A549 (cell line): ENCODE measurements around the gene FOXJ3.

Experiments
- EHMT2 ChIP-seq: fragments of 200-600 bp; sonication (generic); IDR thresholded peaks from 2 replicates; pipeline ENCODE4 v1.6.1; 2016; ENCODE audit warnings: antibody characterized with exemption, low read depth, mild to moderate bottlenecking, moderate library complexity
- EP300 ChIP-seq, 2 experiments: fragments of >200 bp; sonication (Bioruptor Twin); formaldehyde crosslinking; IDR thresholded peaks; 2 replicates in 1 of 2; 3 replicates in 1 of 2; pipeline ENCODE4 v1.6.1; 2016 to 2017
- HDAC2 ChIP-seq: fragments of 200-600 bp; sonication (generic); IDR thresholded peaks from 2 replicates; pipeline ENCODE4 v1.6.1; 2016
- JUN ChIP-seq, 2 experiments: fragments of >200 bp; sonication (Bioruptor Twin); formaldehyde crosslinking; IDR thresholded peaks; 2 replicates in 1 of 2; 3 replicates in 1 of 2; pipeline ENCODE4 v1.6.1; 2016 to 2017
- JUNB ChIP-seq: fragments of >200 bp; sonication (Bioruptor Twin); formaldehyde crosslinking; IDR thresholded peaks from 2 replicates; pipeline ENCODE4 v1.6.1; 2016
- NFE2L2 ChIP-seq: fragments of 150-350 bp; conservative IDR thresholded peaks from 2 replicates; pipeline ENCODE4 v1.6.1; 2014; ENCODE audit warnings: low read length
- NR3C1 ChIP-seq: fragments of >200 bp; sonication (Bioruptor Twin); formaldehyde crosslinking; IDR thresholded peaks from 3 replicates; pipeline ENCODE4 v1.6.1; 2017
- PHF8 ChIP-seq: fragments of 200-600 bp; sonication (generic); IDR thresholded peaks from 2 replicates; pipeline ENCODE4 v1.6.1; 2016; ENCODE audit warnings: low read depth, mild to moderate bottlenecking, antibody characterized with exemption, moderate library complexity, borderline replicate concordance
- RFX5 ChIP-seq: fragments of 450-650 bp; IDR thresholded peaks from 2 replicates; pipeline ENCODE4 v1.7.1; 2014; ENCODE audit warnings: antibody characterized with exemption, mild to moderate bottlenecking, moderate library complexity
- TFCP2L1 ChIP-seq: fragments of 250-450 bp; sonication (Bioruptor Pico); IDR thresholded peaks from 2 replicates; pipeline ENCODE4 v1.5.0; 2021; ENCODE audit warnings: mild to moderate bottlenecking
- TF ChIP-seq, protein P1 (sequence below): fragments of >200 bp; sonication (Bioruptor Twin); formaldehyde crosslinking; IDR thresholded peaks from 3 replicates; pipeline ENCODE4 v1.6.1; 2016
- TF ChIP-seq, protein P2 (sequence below): fragments of >200 bp; sonication (Bioruptor Twin); formaldehyde crosslinking; IDR thresholded peaks from 3 replicates; pipeline ENCODE4 v1.5.1; 2016
- TF ChIP-seq, protein P3 (sequence below): fragments of 450-650 bp; IDR thresholded peaks from 2 replicates; pipeline ENCODE4 v1.6.1; 2014; ENCODE audit warnings: antibody characterized with exemption
- TF ChIP-seq, protein P4 (sequence below): IDR thresholded peaks from 2 replicates; pipeline ENCODE4 v1.6.1; 2012

DNA sequence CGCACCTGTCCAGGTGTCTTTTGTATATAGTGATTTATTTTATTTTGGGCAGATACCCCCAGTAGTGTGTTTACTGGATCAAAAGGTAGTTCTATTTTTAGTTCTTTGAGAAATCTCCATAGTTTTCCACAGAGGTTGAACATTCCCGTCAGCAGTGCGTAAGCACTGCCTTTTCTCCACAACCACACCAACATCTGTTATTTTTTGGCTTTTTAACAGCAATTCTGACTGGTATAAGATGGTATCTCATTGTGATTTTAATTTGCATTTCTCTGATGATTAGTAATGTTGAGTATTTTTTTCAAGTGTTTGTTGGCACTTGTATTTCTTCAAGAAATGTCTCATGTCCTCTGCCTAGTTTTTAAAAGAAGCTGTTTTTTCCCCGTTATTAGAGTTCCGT is 39.2 kb downstream of the FOXJ3 start:
- TF ChIP-seq, protein P1, sequence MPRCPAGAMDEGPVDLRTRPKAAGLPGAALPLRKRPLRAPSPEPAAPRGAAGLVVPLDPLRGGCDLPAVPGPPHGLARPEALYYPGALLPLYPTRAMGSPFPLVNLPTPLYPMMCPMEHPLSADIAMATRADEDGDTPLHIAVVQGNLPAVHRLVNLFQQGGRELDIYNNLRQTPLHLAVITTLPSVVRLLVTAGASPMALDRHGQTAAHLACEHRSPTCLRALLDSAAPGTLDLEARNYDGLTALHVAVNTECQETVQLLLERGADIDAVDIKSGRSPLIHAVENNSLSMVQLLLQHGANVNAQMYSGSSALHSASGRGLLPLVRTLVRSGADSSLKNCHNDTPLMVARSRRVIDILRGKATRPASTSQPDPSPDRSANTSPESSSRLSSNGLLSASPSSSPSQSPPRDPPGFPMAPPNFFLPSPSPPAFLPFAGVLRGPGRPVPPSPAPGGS, result no peak
- TF ChIP-seq, protein P2, sequence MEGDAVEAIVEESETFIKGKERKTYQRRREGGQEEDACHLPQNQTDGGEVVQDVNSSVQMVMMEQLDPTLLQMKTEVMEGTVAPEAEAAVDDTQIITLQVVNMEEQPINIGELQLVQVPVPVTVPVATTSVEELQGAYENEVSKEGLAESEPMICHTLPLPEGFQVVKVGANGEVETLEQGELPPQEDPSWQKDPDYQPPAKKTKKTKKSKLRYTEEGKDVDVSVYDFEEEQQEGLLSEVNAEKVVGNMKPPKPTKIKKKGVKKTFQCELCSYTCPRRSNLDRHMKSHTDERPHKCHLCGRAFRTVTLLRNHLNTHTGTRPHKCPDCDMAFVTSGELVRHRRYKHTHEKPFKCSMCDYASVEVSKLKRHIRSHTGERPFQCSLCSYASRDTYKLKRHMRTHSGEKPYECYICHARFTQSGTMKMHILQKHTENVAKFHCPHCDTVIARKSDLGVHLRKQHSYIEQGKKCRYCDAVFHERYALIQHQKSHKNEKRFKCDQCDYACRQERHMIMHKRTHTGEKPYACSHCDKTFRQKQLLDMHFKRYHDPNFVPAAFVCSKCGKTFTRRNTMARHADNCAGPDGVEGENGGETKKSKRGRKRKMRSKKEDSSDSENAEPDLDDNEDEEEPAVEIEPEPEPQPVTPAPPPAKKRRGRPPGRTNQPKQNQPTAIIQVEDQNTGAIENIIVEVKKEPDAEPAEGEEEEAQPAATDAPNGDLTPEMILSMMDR, result no peak
- TF ChIP-seq EHMT2 (no peak), HDAC2 (no peak), RFX5 (no peak), PHF8 (no peak), NR3C1 (no peak), JUNB (no peak), JUN (IDR thresholded peaks at IDR 0.05) (no peak), NFE2L2 (no peak), TFCP2L1 (CRISPR knock-in tag) (no peak), EP300 (IDR thresholded peaks at IDR 0.05) (no peak)
- TF ChIP-seq, protein P3, sequence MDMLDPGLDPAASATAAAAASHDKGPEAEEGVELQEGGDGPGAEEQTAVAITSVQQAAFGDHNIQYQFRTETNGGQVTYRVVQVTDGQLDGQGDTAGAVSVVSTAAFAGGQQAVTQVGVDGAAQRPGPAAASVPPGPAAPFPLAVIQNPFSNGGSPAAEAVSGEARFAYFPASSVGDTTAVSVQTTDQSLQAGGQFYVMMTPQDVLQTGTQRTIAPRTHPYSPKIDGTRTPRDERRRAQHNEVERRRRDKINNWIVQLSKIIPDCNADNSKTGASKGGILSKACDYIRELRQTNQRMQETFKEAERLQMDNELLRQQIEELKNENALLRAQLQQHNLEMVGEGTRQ, result no peak
- TF ChIP-seq, protein P4, sequence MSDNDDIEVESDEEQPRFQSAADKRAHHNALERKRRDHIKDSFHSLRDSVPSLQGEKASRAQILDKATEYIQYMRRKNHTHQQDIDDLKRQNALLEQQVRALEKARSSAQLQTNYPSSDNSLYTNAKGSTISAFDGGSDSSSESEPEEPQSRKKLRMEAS, result no peak
